Neural progenitor cell (in vitro differentiated cells): ENCODE results near the gene KCP. TPM values are rescaled to one million over a fixed set of nuclear protein-coding genes. Genes with fewer than 3 reads are reported as not detected.
"Not testable (repeated sequence)": the region's sequence is repeated elsewhere in the genome, so short reads cannot be mapped to it uniquely, and the experiment has no call there.

ENCODE experiments used
- DNase-seq: peaks from one replicate; pipeline ENCODE4 v3.0.0-alpha.2; 2016; ENCODE audit warnings: low spot score
- H2AFZ ChIP-seq: fragments of 200-600 bp; sonication (generic); replicated peaks from 2 replicates; pipeline ENCODE4 v1.6.1; 2016; ENCODE audit warnings: antibody characterized with exemption
- H3F3A ChIP-seq: fragments of 200-600 bp; sonication (generic); 2 replicates; pipeline ENCODE4 v1.6.1; 2016; ENCODE audit warnings: antibody characterized with exemption, low read depth
- H3K27ac ChIP-seq: fragments of 200-600 bp; sonication (generic); 2 replicates; pipeline ENCODE4 v1.5.1; 2016; ENCODE audit warnings: mild to moderate bottlenecking
- H3K27me3 ChIP-seq: fragments of 200-600 bp; sonication (generic); 2 replicates; pipeline ENCODE4 v1.6.1; 2016; ENCODE audit warnings: mild to moderate bottlenecking, moderate library complexity
- H3K36me3 ChIP-seq: fragments of 200-600 bp; sonication (generic); 2 replicates; pipeline ENCODE4 v1.5.1; 2016
- H3K4me1 ChIP-seq: fragments of 200-600 bp; sonication (generic); 2 replicates; pipeline ENCODE4 v1.6.1; 2016; ENCODE audit warnings: mixed run types
- H3K4me2 ChIP-seq: fragments of 200-600 bp; sonication (generic); 2 replicates; pipeline ENCODE4 v1.6.1; 2016
- H3K4me3 ChIP-seq: fragments of 200-600 bp; sonication (generic); 2 replicates; pipeline ENCODE4 v1.5.1; 2016
- H3K79me2 ChIP-seq: fragments of 200-600 bp; sonication (generic); 2 replicates; pipeline ENCODE4 v1.6.1; 2016; ENCODE audit warnings: low read depth
- H3K9ac ChIP-seq: fragments of 200-600 bp; sonication (generic); 2 replicates; pipeline ENCODE4 v1.6.1; 2016
- H3K9me3 ChIP-seq: fragments of 200-600 bp; sonication (generic); 2 replicates; pipeline ENCODE4 v1.5.1; 2016; ENCODE audit warnings: low read depth
- H4K20me1 ChIP-seq: fragments of 200-600 bp; sonication (generic); 2 replicates; pipeline ENCODE4 v1.6.1; 2016; ENCODE audit warnings: low read depth
- H3K27ac Mint-ChIP-seq: 3 replicates; pipeline ENCODE4 v1.8.0; 2021; ENCODE audit warnings: mixed read lengths
- H3K27me3 Mint-ChIP-seq: 2 replicates; pipeline ENCODE4 v1.8.0; 2022; ENCODE audit warnings: low read depth, mild to moderate bottlenecking, inconsistent platforms, moderate library complexity, mixed read lengths; ENCODE audit not compliant: insufficient read depth
- H3K36me3 Mint-ChIP-seq: 3 replicates; pipeline ENCODE4 v1.8.0; 2021; ENCODE audit warnings: mixed read lengths
- H3K4me1 Mint-ChIP-seq: 3 replicates; pipeline ENCODE4 v1.8.0; 2021; ENCODE audit warnings: mixed read lengths
- H3K4me3 Mint-ChIP-seq: 3 replicates; pipeline ENCODE4 v1.8.0; 2021; ENCODE audit warnings: mild to moderate bottlenecking, moderate library complexity, mixed read lengths
- H3K9me3 Mint-ChIP-seq: 3 replicates; pipeline ENCODE4 v1.8.0; 2020; ENCODE audit warnings: mixed read lengths
- CTCF ChIP-seq: fragments of 200-600 bp; sonication (generic); IDR thresholded peaks from 2 replicates; pipeline ENCODE4 v1.5.1; 2017; ENCODE audit warnings: antibody characterized with exemption, mild to moderate bottlenecking
- EZH2 ChIP-seq: fragments of 200-600 bp; sonication (generic); IDR thresholded peaks from 2 replicates; pipeline ENCODE4 v1.6.1; 2017; ENCODE audit warnings: antibody characterized with exemption, mild to moderate bottlenecking, moderate library complexity
- EZH2phosphoT487 ChIP-seq: fragments of 200-600 bp; sonication (generic); IDR thresholded peaks from 2 replicates; pipeline ENCODE4 v1.6.1; 2017; ENCODE audit warnings: antibody characterized with exemption
- total RNA-seq: library from RNA; depleted of rRNA; stranded (reverse); fragments of >200 nt; gene quantifications from 2 replicates; pipeline ENCODE4 v1.2.3, GENCODE V29; 2015; ENCODE audit warnings: low replicate concordance

Gene KCP
- total RNA-seq, 1 donor from 2014 or later, result 0.06 TPM

- Histone ChIP-seq H3K9me3 (no peaks in the 10 kb centered on the region), H3K27ac (no peak overlapping the region), H3K36me3 (no peaks in the 10 kb centered on the region), H3F3A (peaks cover 21% of the 10 kb centered on the region), H3K27me3 (peaks cover 59% of the 10 kb centered on the region), H3K4me1 (peaks cover 28% of the 10 kb centered on the region), H3K4me2 (peak overlapping the region; percentile 78), H2AFZ (peak overlapping the region; percentile 63), H3K9ac (no peak overlapping the region), H4K20me1 (no peaks in the 10 kb centered on the region), H3K4me3 (peak overlapping the region; percentile 43), H3K79me2 (no peaks in the 10 kb centered on the region)
- H3K27me3 Mint-ChIP-seq, result peaks cover 8% of the 10 kb centered on the region
- peaks cover 33% of the 10 kb centered on the region for H3K4me1 Mint-ChIP-seq
- no peaks in the 10 kb centered on the region for H3K36me3 Mint-ChIP-seq
- no peak overlapping the region for H3K4me3 Mint-ChIP-seq
- H3K27ac Mint-ChIP-seq, result peak overlapping the region; percentile 81
- DNase-seq, result peak; percentile 25
- H3K9me3 Mint-ChIP-seq, result peaks cover 5% of the 10 kb centered on the region
- peak; percentile 61 for TF ChIP-seq EZH2phosphoT487
- no peak for TF ChIP-seq CTCF
- peak; percentile 78 for TF ChIP-seq EZH2
Observed at GRCh38 chr7:128915271-128915819, 4.8 kb upstream of the KCP start.

- Mint-ChIP-seq H3K9me3 (peaks cover 5% of the 10 kb centered on the region), H3K27ac (no peak overlapping the region), H3K36me3 (no peaks in the 10 kb centered on the region), H3K4me1 (peaks cover 32% of the 10 kb centered on the region), H3K27me3 (peaks cover 10% of the 10 kb centered on the region), H3K4me3 (no peak overlapping the region)
- peaks cover 25% of the 10 kb centered on the region for H3K4me1 ChIP-seq
- peaks cover 63% of the 10 kb centered on the region for H3K27me3 ChIP-seq
- no peaks in the 10 kb centered on the region for H3K36me3 ChIP-seq
- H3K4me3 ChIP-seq, result no peak overlapping the region
- DNase-seq, result no peak
- H3K9me3 ChIP-seq, result no peaks in the 10 kb centered on the region
- no peak overlapping the region for H3K27ac ChIP-seq
- H3F3A ChIP-seq, result peaks cover 23% of the 10 kb centered on the region
- no peaks in the 10 kb centered on the region for H3K79me2 ChIP-seq
- H3K4me2 ChIP-seq, result peak overlapping the region; percentile 78
- H4K20me1 ChIP-seq, result no peaks in the 10 kb centered on the region
- H2AFZ ChIP-seq, result no peak overlapping the region
- no peak for TF ChIP-seq CTCF
- no peak overlapping the region for H3K9ac ChIP-seq
Observed at GRCh38 chr7:128914566-128915151, 4.2 kb upstream of the KCP start.

GRCh38 chr7:128913870-128914565 is 3.5 kb upstream of the KCP start:
- H3K4me3 Mint-ChIP-seq, result no peak overlapping the region
- peaks cover 34% of the 10 kb centered on the region for H3K4me1 Mint-ChIP-seq
- no peaks in the 10 kb centered on the region for H3K79me2 ChIP-seq
- H3K9me3 ChIP-seq, result no peaks in the 10 kb centered on the region
- H3K27ac ChIP-seq, result no peak overlapping the region
- H3K27me3 Mint-ChIP-seq, result peaks cover 16% of the 10 kb centered on the region
- no peaks in the 10 kb centered on the region for H3K36me3 Mint-ChIP-seq
- peaks cover 67% of the 10 kb centered on the region for H3K27me3 ChIP-seq
- no peak for TF ChIP-seq EZH2phosphoT487
- no peak for TF ChIP-seq CTCF
- no peak for TF ChIP-seq EZH2
- no peaks in the 10 kb centered on the region for H4K20me1 ChIP-seq
- peaks cover 5% of the 10 kb centered on the region for H3K9me3 Mint-ChIP-seq
- H3K4me1 ChIP-seq, result peaks cover 25% of the 10 kb centered on the region
- peaks cover 30% of the 10 kb centered on the region for H3F3A ChIP-seq
- no peak overlapping the region for H3K4me3 ChIP-seq
- no peak overlapping the region for H3K4me2 ChIP-seq
- no peak overlapping the region for H3K9ac ChIP-seq
- no peak overlapping the region for H2AFZ ChIP-seq
- DNase-seq, result no peak
- no peak overlapping the region for H3K27ac Mint-ChIP-seq
- H3K36me3 ChIP-seq, result no peaks in the 10 kb centered on the region

- H3K9me3 ChIP-seq, H3K9me3 Mint-ChIP-seq, H3K27ac Mint-ChIP-seq, H3K36me3 Mint-ChIP-seq, H3K4me3 ChIP-seq, DNase-seq, H3K36me3 ChIP-seq, H3K4me3 Mint-ChIP-seq, H3K4me2 ChIP-seq, H3K9ac ChIP-seq, H3K27ac ChIP-seq, H4K20me1 ChIP-seq, H2AFZ ChIP-seq, H3K79me2 ChIP-seq: not testable (repeated sequence)
- Mint-ChIP-seq H3K27me3 (peaks cover 21% of the 10 kb centered on the region), H3K4me1 (peaks cover 42% of the 10 kb centered on the region)
- Histone ChIP-seq H3K4me1 (peaks cover 29% of the 10 kb centered on the region), H3F3A (peaks cover 33% of the 10 kb centered on the region), H3K27me3 (peaks cover 58% of the 10 kb centered on the region)
Observed at GRCh38 chr7:128912709-128913495, 2.4 kb upstream of the KCP start.
